Pancreas (tissue), 10 donors: ENCODE data around the gene OBI1. TPM values are rescaled to one million over a fixed set of nuclear protein-coding genes. Genes with fewer than 3 reads are reported as not detected.

ENCODE experiments used
- ATAC-seq, 4 donors: fragments of 200-7000 bp; cut with Tn5 transposase; one replicate each; pipeline versions ENCODE4 v1.8.0 to v1.9.1; 2020; ENCODE audit warnings: mild to moderate bottlenecking in 4 of 4, moderate library complexity in 4 of 4
- DNase-seq, 6 donors: peaks; one replicate each; pipeline ENCODE4 v3.0.0-alpha.2; 2020
- FAIRE-seq: peaks from 2 replicates; lab custom pipeline; 2012; peaks lifted over from hg19 to GRCh38; lab: Jason Lieb, UNC
- H3K27ac ChIP-seq, 4 donors: fragments of 200-600 bp; sonication (generic); 1 replicate in 3 of 4; 2 replicates in 1 of 4; pipeline versions ENCODE4 v1.5.0 to v1.8.0; 2020
- H3K27me3 ChIP-seq, 4 donors: fragments of 200-600 bp; one replicate each; pipeline ENCODE4 v1.8.0; 2021
- H3K36me3 ChIP-seq, 3 donors: fragments of 200-600 bp; sonication (generic) in 1 of 3; one replicate each; pipeline versions ENCODE4 v1.5.0 to v1.8.0; 2020 to 2021
- H3K4me1 ChIP-seq, 3 donors: fragments of 200-600 bp; one replicate each; pipeline ENCODE4 v1.8.0; 2021
- H3K4me3 ChIP-seq, 4 donors: fragments of 200-600 bp; sonication (generic) in 2 of 4; one replicate each; pipeline versions ENCODE4 v1.5.0 to v1.8.0; 2020 to 2021
- H3K9me3 ChIP-seq, 4 donors: fragments of 200-600 bp; one replicate each; pipeline ENCODE4 v1.8.0; 2021
- CTCF ChIP-seq, 4 donors: fragments of 200-600 bp; sonication (generic) in 3 of 4; IDR thresholded peaks; one replicate each; pipeline versions ENCODE4 v1.5.0 to v1.8.0; 2021; ENCODE audit warnings: antibody characterized with exemption in 4 of 4
- WGBS, 2 donors: extraction: QIAGEN DNeasy Blood & Tissue Kit; methylation state at CpG; one replicate each; pipeline ENCODE4 v1.1.7; 2013; 5-methylcytosine and 5-hydroxymethylcytosine counted together
- intact Hi-C, 3 donors: fragments of 100-400 bp; cut with DNase I; formaldehyde crosslinking; loops; one replicate each; pipeline versions ENCODE4 v1.11.1 to v1.14.2; 2022
- polyA plus RNA-seq, 2 donors: library from polyadenylated mRNA; stranded (reverse); fragments of 200-250 nt; gene quantifications; one replicate each; pipeline ENCODE4 v1.2.3, GENCODE V29; 2013
- total RNA-seq, 6 donors: library from RNA; stranded (reverse); fragmentation: NEBNext Ultra II Directional in 4 of 6; extraction: Animal tissue kit (Norgen Biotek cat#: 25700) in 4 of 6; gene quantifications; one replicate each; pipeline versions ENCODE4 v1.2.1 to v1.2.4, GENCODE V29; 2021 to 2023
- donor health status: healthy with polysubstance abuse.
- donor health status: DM: no; HTN: no; CAD: no; lungs with moderate emphysema.
- donor health status: DM: no; HTN: no; CAD: no.
- donor health status: control.
- donor health status: control.
- donor health status: Bipolar disorder and iron deficiency.
- donor health status: DM: yes; HTN: yes; CAD: no.
- donor health status: DM: no; HTN: no; CAD: no.
- donor health status: DM: no; HTN: no; CAD: no.
- donor health status: DM: yes; HTN: yes; CAD: no.

The OBI1 gene
- total and polyA plus RNA-seq, 8 donors: 1.3 to 4.1 (median 2.6) TPM

- Histone ChIP-seq H3K4me1 (peaks cover 0 to 5% (median 4%) of the 10 kb centered on the region in 3 donors), H3K27me3 (peaks cover 0 to 30% (median 6%) of the 10 kb centered on the region in 4 donors), H3K36me3 (no peaks in the 10 kb centered on the region), H3K9me3 (no peaks in the 10 kb centered on the region), H3K27ac (no peak overlapping the region), H3K4me3 (peak overlapping the region in 3 of 4 donors; percentile 31 to 48 (median 43))
- 1% methylated on average over 54 of the region's 54 CpGs for whole genome bisulfite sequencing, 2 donors
- FAIRE-seq: no peak
- ATAC-seq: peak; percentile 25 to 67 (median 44)
- intact Hi-C loops: no loop called here
- peak in 2 of 6 donors; percentile 60 to 71 for DNase-seq
- TF ChIP-seq CTCF (IDR thresholded peaks at IDR 0.05): no peak
These were observed 50.1 kb downstream of the OBI1 start for GRCh38 chr13:78608688-78609463.

- TF ChIP-seq CTCF (IDR thresholded peaks at IDR 0.05): no peak
- no peak for ATAC-seq
- H3K27me3 ChIP-seq: peaks cover 0 to 33% (median 6%) of the 10 kb centered on the region in 4 donors
- H3K9me3 ChIP-seq: no peaks in the 10 kb centered on the region
- no peak for FAIRE-seq
- 12 to 15% methylated on average over 15 of the region's 15 CpGs for WGBS, 2 donors
- DNase-seq: no peak
- no peaks in the 10 kb centered on the region for H3K36me3 ChIP-seq
- H3K4me3 ChIP-seq: peak overlapping the region in 2 of 4 donors; percentile 43 to 48
- intact Hi-C loops: no loop called here
- H3K27ac ChIP-seq: no peak overlapping the region
- peaks cover 0 to 6% (median 5%) of the 10 kb centered on the region in 3 donors for H3K4me1 ChIP-seq
These were observed 50.7 kb downstream of the OBI1 start for GRCh38 chr13:78608252-78608687.

GRCh38 chr13:78607409-78608251 lies 51.3 kb downstream of the OBI1 start:
- H3K36me3 ChIP-seq: no peaks in the 10 kb centered on the region
- FAIRE-seq (no peak), ATAC-seq (no peak), DNase-seq (peak in 1 of 6 donors; percentile 58)
- 12% methylated on average over 42 of the region's 42 CpGs for WGBS, 2 donors
- H3K27me3 ChIP-seq: peaks cover 0 to 39% (median 6%) of the 10 kb centered on the region in 4 donors
- TF ChIP-seq CTCF (IDR thresholded peaks at IDR 0.05): no peak
- intact Hi-C loops: no loop called here
- H3K9me3 ChIP-seq: no peaks in the 10 kb centered on the region
- H3K4me1 ChIP-seq: peaks cover 0 to 11% (median 5%) of the 10 kb centered on the region in 3 donors
- H3K27ac ChIP-seq: no peak overlapping the region
- no peak overlapping the region for H3K4me3 ChIP-seq

GRCh38 chr13:78606471-78607408 lies 52.2 kb downstream of the OBI1 start:
- FAIRE-seq (no peak), ATAC-seq (no peak), DNase-seq (no peak)
- intact Hi-C loops: no loop called here
- Histone ChIP-seq H3K9me3 (no peaks in the 10 kb centered on the region), H3K36me3 (no peaks in the 10 kb centered on the region), H3K4me1 (peaks cover 0 to 11% (median 5%) of the 10 kb centered on the region in 3 donors), H3K4me3 (no peak overlapping the region), H3K27me3 (peaks cover 0 to 42% (median 6%) of the 10 kb centered on the region in 4 donors), H3K27ac (no peak overlapping the region)
- TF ChIP-seq CTCF (IDR thresholded peaks at IDR 0.05): no peak
- 11 to 13% methylated on average over 30 of the region's 30 CpGs for WGBS, 2 donors
